ENCODE measurements around the gene HOXA5. TPM values are rescaled to one million over a fixed set of nuclear protein-coding genes. Genes with fewer than 3 reads are reported as not detected.

Gene HOXA5
- total RNA-seq, 1 experiment from 2014 or later: 6.7 TPM

GRCh38 chr7:27145914-27146412, 2.5 kb upstream of the HOXA5 start:
- Histone ChIP-seq H4K20me1 (ENCODE audit: insufficient read depth) (no peaks in the 10 kb centered on the region), H3K9me2 (ENCODE audit: insufficient read depth) (no peaks in the 10 kb centered on the region), H2AFZ (ENCODE audit: low read depth, low read length, poor library complexity, severe bottlenecking) (no peak overlapping the region), H3K27ac (ENCODE audit: low read depth, low read length) (no peak overlapping the region), H3K4me2 (ENCODE audit: low read length) (no peak overlapping the region), H3K9me3 (ENCODE audit: control insufficient read depth in 1 of 2, insufficient read depth in 1 of 2, low read depth in 1 of 2, low read length in 2 of 2) (no peaks in the 10 kb centered on the region), H3K4me1 (ENCODE audit: control insufficient read depth in 1 of 2, insufficient read depth in 2 of 2, low read length in 2 of 2) (peaks cover 15 to 35% of the 10 kb centered on the region in 2 experiments), H3K79me2 (ENCODE audit: insufficient read depth, low read length) (peaks cover 37% of the 10 kb centered on the region), H3K4me3 (replicated peaks in 1 of 2; ENCODE audit: low read depth in 1 of 2, low read length in 2 of 2) (no peak overlapping the region), H3K36me3 (ENCODE audit: control insufficient read depth in 1 of 2, insufficient read depth in 2 of 2, low read length in 2 of 2) (peaks cover 8 to 12% of the 10 kb centered on the region in 2 experiments; a peak in 3 of 4 replicates), H3K9ac (ENCODE audit: low read length) (no peak overlapping the region), H3K27me3 (ENCODE audit: insufficient read depth, low read length) (no peaks in the 10 kb centered on the region)
- ChIA-PET RAD21 (ENCODE audit: low non-redundant PET in 1 of 2, low total read pairs in 2 of 2, uncharacterized antibody in 2 of 2, unreplicated experiment in 2 of 2) (no interaction called here), CTCF (no interaction called here), POLR2A (no interaction called here)
- no TSS peak for BruUV-seq (replicated peaks)
- no peak for ATAC-seq
- no peak for TF ChIP-seq MAX (IDR thresholded peaks at IDR 0.05)
- TF ChIP-seq YY1 (IDR thresholded peaks at IDR 0.05; ENCODE audit: extremely low read depth, insufficient replicate concordance, low read depth, low read length): no peak
- no peak for TF ChIP-seq CEBPB (IDR thresholded peaks at IDR 0.05; ENCODE audit: low read depth)
- TF ChIP-seq JUND (IDR thresholded peaks at IDR 0.05): no peak
- no peak for TF ChIP-seq ATF3 (IDR thresholded peaks at IDR 0.05)
- DNase-seq (ENCODE audit: low read depth, low spot score): no peak
- intact Hi-C loops (cut with micrococcal nuclease): no loop called here

GRCh38 chr7:27145165-27145913, 1.9 kb upstream of the HOXA5 start:
- Histone ChIP-seq H2AFZ (ENCODE audit: low read depth, low read length, poor library complexity, severe bottlenecking) (no peak overlapping the region), H3K9me3 (ENCODE audit: control insufficient read depth in 1 of 2, insufficient read depth in 1 of 2, low read depth in 1 of 2, low read length in 2 of 2) (no peaks in the 10 kb centered on the region), H3K9me2 (ENCODE audit: insufficient read depth) (no peaks in the 10 kb centered on the region), H3K4me1 (ENCODE audit: control insufficient read depth in 1 of 2, insufficient read depth in 2 of 2, low read length in 2 of 2) (peaks cover 15 to 31% of the 10 kb centered on the region in 2 experiments), H3K4me2 (ENCODE audit: low read length) (no peak overlapping the region), H3K4me3 (replicated peaks in 1 of 2; ENCODE audit: low read depth in 1 of 2, low read length in 2 of 2) (no peak overlapping the region), H3K36me3 (ENCODE audit: control insufficient read depth in 1 of 2, insufficient read depth in 2 of 2, low read length in 2 of 2) (peaks cover 8 to 12% of the 10 kb centered on the region in 2 experiments; a peak in 3 of 4 replicates), H3K27me3 (ENCODE audit: insufficient read depth, low read length) (no peaks in the 10 kb centered on the region), H4K20me1 (ENCODE audit: insufficient read depth) (no peaks in the 10 kb centered on the region), H3K9ac (ENCODE audit: low read length) (no peak overlapping the region), H3K27ac (ENCODE audit: low read depth, low read length) (no peak overlapping the region), H3K79me2 (ENCODE audit: insufficient read depth, low read length) (peaks cover 32% of the 10 kb centered on the region)
- DNase-seq (ENCODE audit: low read depth, low spot score): no peak
- TF ChIP-seq FOSL1 (IDR thresholded peaks at IDR 0.05; ENCODE audit: low read depth) (no peak), ZBTB33 (IDR thresholded peaks at IDR 0.05; ENCODE audit: extremely low read depth, insufficient replicate concordance, low read length) (no peak), REST (IDR thresholded peaks at IDR 0.05; ENCODE audit: low read depth) (no peak), POLR2AphosphoS5 (IDR thresholded peaks at IDR 0.05; ENCODE audit: low read depth, low read length) (no peak), CEBPB (IDR thresholded peaks at IDR 0.05; ENCODE audit: low read depth) (no peak), SIN3A (IDR thresholded peaks at IDR 0.05; ENCODE audit: low read depth) (no peak)
- ChIA-PET POLR2A (no interaction called here), RAD21 (ENCODE audit: low non-redundant PET in 1 of 2, low total read pairs in 2 of 2, uncharacterized antibody in 2 of 2, unreplicated experiment in 2 of 2) (no interaction called here), CTCF (no interaction called here)
- no TSS peak for BruUV-seq (replicated peaks)
- ATAC-seq: no peak
- intact Hi-C loops (cut with micrococcal nuclease): no loop called here
